GM10248 (cell line): ENCODE results near the gene GPR78.

Source experiments
- CTCF ChIA-PET: fragments of 300-600 bp; sonication (Branson Sonifier 250); formaldehyde crosslinking; extraction: SDS; loops from one replicate; lab custom pipeline; 2021; ENCODE audit warnings: antibody characterized with exemption; lab: Yijun Ruan, JAX
- POLR2A ChIA-PET: fragments of 350-650 bp; sonication (Branson Sonifier 250); formaldehyde crosslinking; extraction: SDS; loops from one replicate; lab custom pipeline; 2020; ENCODE audit warnings: antibody characterized with exemption; lab: Yijun Ruan, JAX
- DNase-seq: peaks from one replicate; pipeline ENCODE4 v3.0.0; 2012; ENCODE audit errors: extremely low spot score
- TF ChIP-seq, protein P1 (sequence below): IDR thresholded peaks from 2 replicates; pipeline ENCODE4 v1.5.1; 2012; ENCODE audit warnings: mild to moderate bottlenecking, low read depth; ENCODE audit errors: extremely low read depth, missing control alignments, control extremely low read depth

The GPR78 gene

DNA sequence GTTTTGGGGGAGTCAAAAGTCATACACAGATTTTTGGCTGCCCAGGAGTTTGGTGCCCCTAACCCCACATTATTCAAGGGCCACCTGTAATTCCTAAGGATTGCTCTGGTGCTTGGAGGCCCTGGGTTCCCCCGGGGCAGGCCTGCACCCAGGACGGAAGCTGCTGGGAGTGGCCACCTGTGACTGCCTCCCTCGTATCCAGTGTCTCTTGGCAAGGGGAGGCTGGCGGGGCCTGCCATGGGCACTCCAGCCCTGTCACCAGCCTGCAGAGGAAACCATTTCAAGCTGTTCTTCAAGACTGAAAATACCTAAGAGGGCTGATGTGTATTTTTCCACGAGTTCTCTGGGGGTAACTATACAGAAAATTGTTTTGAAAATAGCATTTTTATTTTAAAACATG, 24.5 kb upstream of the GPR78 start:
- ChIA-PET POLR2A (no interaction called here), CTCF (no interaction called here)
- TF ChIP-seq, protein P1, sequence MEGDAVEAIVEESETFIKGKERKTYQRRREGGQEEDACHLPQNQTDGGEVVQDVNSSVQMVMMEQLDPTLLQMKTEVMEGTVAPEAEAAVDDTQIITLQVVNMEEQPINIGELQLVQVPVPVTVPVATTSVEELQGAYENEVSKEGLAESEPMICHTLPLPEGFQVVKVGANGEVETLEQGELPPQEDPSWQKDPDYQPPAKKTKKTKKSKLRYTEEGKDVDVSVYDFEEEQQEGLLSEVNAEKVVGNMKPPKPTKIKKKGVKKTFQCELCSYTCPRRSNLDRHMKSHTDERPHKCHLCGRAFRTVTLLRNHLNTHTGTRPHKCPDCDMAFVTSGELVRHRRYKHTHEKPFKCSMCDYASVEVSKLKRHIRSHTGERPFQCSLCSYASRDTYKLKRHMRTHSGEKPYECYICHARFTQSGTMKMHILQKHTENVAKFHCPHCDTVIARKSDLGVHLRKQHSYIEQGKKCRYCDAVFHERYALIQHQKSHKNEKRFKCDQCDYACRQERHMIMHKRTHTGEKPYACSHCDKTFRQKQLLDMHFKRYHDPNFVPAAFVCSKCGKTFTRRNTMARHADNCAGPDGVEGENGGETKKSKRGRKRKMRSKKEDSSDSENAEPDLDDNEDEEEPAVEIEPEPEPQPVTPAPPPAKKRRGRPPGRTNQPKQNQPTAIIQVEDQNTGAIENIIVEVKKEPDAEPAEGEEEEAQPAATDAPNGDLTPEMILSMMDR: no peak
- DNase-seq: no peak

GRCh38 chr4:8556341-8557150, 23.6 kb upstream of the GPR78 start:
- TF ChIP-seq, protein P1: no peak
- no peak for DNase-seq
- POLR2A ChIA-PET: no interaction called here
- CTCF ChIA-PET: interaction anchor here (0.5 kb wide), 1 partner anchor 119 kb away, joined by 3 read pairs; no protein-coding TSS in a partner anchor

DNA sequence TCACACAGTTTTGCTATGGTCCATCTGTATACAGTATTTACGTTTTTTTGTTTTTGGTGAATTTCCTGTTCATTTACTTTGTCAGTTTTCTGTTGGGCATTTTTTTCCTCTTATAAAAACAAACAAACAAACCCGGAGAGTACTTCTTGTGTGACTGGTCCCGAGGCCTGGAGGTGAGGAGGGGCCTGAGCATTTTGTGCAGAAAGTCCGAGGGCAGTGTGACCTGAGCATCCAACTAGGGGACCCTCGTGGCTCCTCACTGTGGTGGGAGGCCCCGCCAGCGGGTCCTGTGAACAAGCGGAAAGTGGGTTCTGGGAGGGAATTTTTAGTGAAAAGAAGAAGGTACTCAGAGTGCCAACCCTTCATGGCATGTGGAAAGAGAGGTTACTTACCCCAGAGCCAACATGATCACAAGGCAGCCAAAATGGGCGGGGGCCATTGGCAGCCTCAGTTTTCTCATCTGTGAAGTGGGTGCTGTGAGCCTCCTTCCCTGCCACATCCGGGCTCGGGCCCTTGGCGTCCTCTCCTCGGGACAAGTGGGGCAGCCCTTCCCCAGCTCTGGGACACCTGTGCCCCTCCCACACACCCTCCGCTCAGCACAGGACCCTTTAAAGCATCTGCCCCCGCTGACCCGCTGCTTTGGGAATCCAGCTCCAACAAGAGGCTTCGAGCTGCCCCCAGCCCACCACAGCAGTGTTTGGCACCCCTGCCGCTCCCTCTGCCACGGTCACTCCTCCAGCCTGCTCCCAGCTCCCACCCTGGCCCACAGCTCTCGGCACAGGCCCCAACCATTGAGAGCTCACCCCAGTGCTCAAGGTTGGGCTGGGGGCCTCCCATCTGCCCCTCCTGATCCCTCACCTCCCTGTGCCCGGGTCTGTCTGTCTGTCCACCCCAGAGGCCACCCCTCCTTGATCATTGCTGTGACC, 22.8 kb upstream of the GPR78 start:
- POLR2A ChIA-PET: no interaction called here
- CTCF ChIA-PET: interaction anchor here (0.5 to 1.0 kb wide), 2 partner anchors 11 to 120 kb away, joined by 3 read pairs; no protein-coding TSS in a partner anchor

DNA sequence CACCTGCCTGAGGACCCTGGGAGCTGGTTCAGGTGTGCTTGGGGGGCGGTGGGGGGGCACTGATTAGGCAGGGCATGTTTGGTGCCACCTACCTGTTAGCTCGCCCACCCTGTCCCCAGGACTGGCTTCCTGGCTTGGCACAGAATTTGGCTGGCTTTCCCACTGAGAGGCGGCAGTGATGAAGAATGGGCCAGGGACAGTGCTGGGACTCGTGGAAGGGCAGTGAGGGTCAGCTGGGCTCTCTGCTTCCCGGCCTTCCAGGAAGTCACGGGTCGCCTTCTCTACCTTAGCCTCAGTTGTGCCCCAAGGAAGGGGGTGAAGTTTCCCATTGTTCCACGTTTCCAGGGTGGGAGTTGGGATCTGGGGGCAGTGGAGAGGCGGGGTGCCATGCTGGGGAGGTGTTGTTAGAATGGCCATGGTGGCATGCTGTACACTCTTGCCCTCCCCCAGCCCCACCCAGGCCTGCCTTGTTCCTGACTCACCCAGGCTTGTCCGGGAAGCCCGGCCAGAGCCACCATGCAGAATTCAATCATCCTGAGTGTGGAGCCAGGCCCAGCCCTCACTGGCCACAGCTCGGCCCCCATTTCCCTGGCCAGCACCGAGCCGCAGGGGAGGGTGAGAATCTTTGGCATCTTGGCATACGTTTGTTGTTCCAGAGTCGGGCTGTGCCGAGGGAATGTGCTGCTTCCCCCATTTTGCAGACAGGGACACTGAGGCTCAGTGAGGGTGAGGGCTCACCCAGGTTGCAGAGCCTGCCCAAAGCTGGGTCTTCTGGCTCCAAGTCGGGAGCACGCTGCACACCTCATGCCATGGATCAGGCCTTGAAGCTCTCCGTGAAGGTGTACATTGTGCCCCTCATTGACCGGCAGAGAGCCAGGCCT, 21.9 kb upstream of the GPR78 start:
- CTCF ChIA-PET: interaction anchor here (1.0 kb wide), 1 partner anchor 12 kb away, joined by 3 read pairs; no protein-coding TSS in a partner anchor
- no peak for DNase-seq
- TF ChIP-seq, protein P1: no peak
- POLR2A ChIA-PET: no interaction called here

More for the DNA sequence above, 22.8 kb upstream of the GPR78 start:
- TF ChIP-seq, protein P1: no peak
- no peak for DNase-seq

DNA sequence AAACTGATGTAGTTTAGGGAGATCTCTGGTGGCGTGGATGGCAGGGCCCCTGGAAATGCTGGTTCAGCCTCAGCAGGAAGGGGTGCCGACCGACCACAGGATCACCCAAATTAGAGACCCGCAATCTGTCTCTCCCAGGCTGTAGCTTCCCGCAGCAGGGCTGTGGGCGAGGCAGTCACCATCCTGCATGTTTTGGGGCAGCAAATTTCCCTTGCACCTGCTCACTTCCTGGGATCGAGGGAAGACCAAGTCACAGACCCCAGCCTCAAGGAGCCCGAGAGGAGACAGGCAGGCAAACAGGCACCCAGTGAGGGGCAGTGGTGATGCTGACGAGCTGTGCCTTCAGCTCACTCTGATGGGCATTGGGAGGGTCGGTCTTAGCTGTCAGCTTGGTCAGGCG, 21.2 kb upstream of the GPR78 start:
- no peak for DNase-seq
- POLR2A ChIA-PET: no interaction called here
- TF ChIP-seq, protein P1: no peak
- CTCF ChIA-PET: interaction anchor here (1.2 kb wide), 1 partner anchor 91 kb away, joined by 3 read pairs; no protein-coding TSS in a partner anchor
